ENCODE results near the gene CMTR1. TPM values are rescaled to one million over a fixed set of nuclear protein-coding genes. Genes with fewer than 3 reads are reported as not detected.

Gene CMTR1
- total RNA-seq, 1 experiment from 2014 or later = 24.5 TPM

Other genes with a start within 250 kb of the CMTR1 start
- gene TBC1D22B, start 175.4 kb upstream of the CMTR1 start, total RNA-seq (2022) = 12.9 and 14.6 TPM in 2 replicates
- 3.2 and 4.6 TPM in 2 replicates for gene TMEM217, start 175.1 kb upstream of the CMTR1 start, total RNA-seq (2022)
- 22.0 and 23.4 TPM in 2 replicates for gene RNF8, start 79.2 kb upstream of the CMTR1 start, total RNA-seq (2022)
- 24.4 and 40.8 TPM in 2 replicates for gene CCDC167, start 66.7 kb downstream of the CMTR1 start, total RNA-seq (2022)

Data from MCF 10A (cell line).